DOHH2 (cell line): ENCODE results near the gene SNX24.

Experiments used
- H3F3A ChIP-seq: fragments of 200-600 bp; sonication (generic), shearing (Covaris generic); 2 replicates; pipeline ENCODE4 v1.6.0; 2016; ENCODE audit warnings: antibody characterized with exemption, mild to moderate bottlenecking; ENCODE audit not compliant: control insufficient read depth, insufficient read depth
- H3K27ac ChIP-seq: fragments of 200-600 bp; sonication (generic); 2 replicates; pipeline ENCODE4 v1.5.1; 2014; ENCODE audit warnings: low read depth, mild to moderate bottlenecking, low read length, moderate library complexity
- H3K27me3 ChIP-seq: fragments of 200-600 bp; sonication (generic); 2 replicates; pipeline ENCODE4 v1.6.1; 2014; ENCODE audit warnings: mild to moderate bottlenecking, low read length, mixed read lengths; ENCODE audit not compliant: control insufficient read depth
- H3K36me3 ChIP-seq: fragments of 200-600 bp; sonication (generic); 2 replicates; pipeline ENCODE4 v1.6.1; 2014; ENCODE audit warnings: mild to moderate bottlenecking, low read length, moderate library complexity, mixed read lengths; ENCODE audit not compliant: control insufficient read depth
- H3K4me1 ChIP-seq: fragments of 200-600 bp; sonication (generic); 2 replicates; pipeline ENCODE4 v1.6.1; 2014; ENCODE audit warnings: mild to moderate bottlenecking, low read length, mixed read lengths; ENCODE audit not compliant: control insufficient read depth
- H3K4me2 ChIP-seq: fragments of 200-600 bp; sonication (generic); 2 replicates; pipeline ENCODE4 v1.6.0; 2014; ENCODE audit warnings: mild to moderate bottlenecking, low read length, moderate library complexity
- H3K4me3 ChIP-seq: fragments of 200-600 bp; sonication (generic); 2 replicates; pipeline ENCODE4 v1.5.1; 2014; ENCODE audit warnings: mild to moderate bottlenecking, low read length, mixed read lengths
- H3K79me2 ChIP-seq: fragments of 200-600 bp; sonication (generic); 2 replicates; pipeline ENCODE4 v1.6.1; 2014; ENCODE audit warnings: mild to moderate bottlenecking, low read length, mixed read lengths; ENCODE audit not compliant: control insufficient read depth
- H3K9me2 ChIP-seq: fragments of 200-600 bp; sonication (generic); replicated peaks from 2 replicates; pipeline ENCODE4 v1.6.1; 2014; ENCODE audit warnings: mild to moderate bottlenecking, low read length, mixed read lengths; ENCODE audit not compliant: control insufficient read depth
- H3K9me3 ChIP-seq: fragments of 200-600 bp; sonication (generic); 2 replicates; pipeline ENCODE4 v1.6.1; 2014; ENCODE audit warnings: antibody characterized with exemption, low read length, mixed read lengths; ENCODE audit not compliant: control insufficient read depth, insufficient read depth
- H4K20me1 ChIP-seq: fragments of 200-600 bp; sonication (generic); 2 replicates; pipeline ENCODE4 v1.6.0; 2014; ENCODE audit warnings: low read depth, mild to moderate bottlenecking, antibody characterized with exemption, low read length, moderate library complexity; ENCODE audit not compliant: control insufficient read depth, insufficient read depth
- CTCF ChIP-seq: fragments of 200-600 bp; sonication (generic); IDR thresholded peaks from one replicate; pipeline ENCODE4 v1.5.1; 2014; ENCODE audit warnings: antibody characterized with exemption, mild to moderate bottlenecking, low read depth, low read length; ENCODE audit not compliant: poor library complexity, severe bottlenecking
- EZH2phosphoT487 ChIP-seq: fragments of 200-600 bp; sonication (generic); IDR thresholded peaks from 2 replicates; pipeline ENCODE4 v1.6.1; 2017; ENCODE audit warnings: borderline replicate concordance, mild to moderate bottlenecking, antibody characterized with exemption, low read length, moderate library complexity, mixed read lengths

Gene SNX24

GRCh38 chr5:122924203-122924602 lies 78.8 kb downstream of the SNX24 start:
- Histone ChIP-seq H3K9me2 (no peaks in the 10 kb centered on the region), H3K9me3 (no peaks in the 10 kb centered on the region), H3K27ac (no peak overlapping the region), H3K79me2 (no peaks in the 10 kb centered on the region), H3K4me2 (no peak overlapping the region), H3K4me1 (no peaks in the 10 kb centered on the region), H3F3A (no peaks in the 10 kb centered on the region), H3K27me3 (no peaks in the 10 kb centered on the region), H3K36me3 (no peaks in the 10 kb centered on the region), H3K4me3 (no peak overlapping the region), H4K20me1 (no peaks in the 10 kb centered on the region)
- TF ChIP-seq EZH2phosphoT487 (no peak), CTCF (no peak)

- H3K27ac ChIP-seq = no peak overlapping the region
- no peaks in the 10 kb centered on the region for H3K36me3 ChIP-seq
- no peak overlapping the region for H3K4me3 ChIP-seq
- no peaks in the 10 kb centered on the region for H3K9me3 ChIP-seq
- no peaks in the 10 kb centered on the region for H3K9me2 ChIP-seq
- H3K79me2 ChIP-seq = no peaks in the 10 kb centered on the region
- no peaks in the 10 kb centered on the region for H3F3A ChIP-seq
- no peaks in the 10 kb centered on the region for H4K20me1 ChIP-seq
- H3K27me3 ChIP-seq = no peaks in the 10 kb centered on the region
- no peaks in the 10 kb centered on the region for H3K4me1 ChIP-seq
- TF ChIP-seq CTCF (no peak), EZH2phosphoT487 (no peak)
- no peak overlapping the region for H3K4me2 ChIP-seq
These were observed 79.4 kb downstream of the SNX24 start for GRCh38 chr5:122924719-122925395.

- no peaks in the 10 kb centered on the region for H3K4me1 ChIP-seq
- no peaks in the 10 kb centered on the region for H3K9me3 ChIP-seq
- no peaks in the 10 kb centered on the region for H3K9me2 ChIP-seq
- H3K4me3 ChIP-seq = no peak overlapping the region
- H3F3A ChIP-seq = no peaks in the 10 kb centered on the region
- H3K36me3 ChIP-seq = no peaks in the 10 kb centered on the region
- no peaks in the 10 kb centered on the region for H3K27me3 ChIP-seq
- no peak overlapping the region for H3K27ac ChIP-seq
- TF ChIP-seq EZH2phosphoT487 (no peak), CTCF (no peak)
- H3K4me2 ChIP-seq = no peak overlapping the region
- H3K79me2 ChIP-seq = no peaks in the 10 kb centered on the region
- H4K20me1 ChIP-seq = no peaks in the 10 kb centered on the region
These were observed 83.6 kb downstream of the SNX24 start for GRCh38 chr5:122929001-122929400.
